ENCODE data around the gene NEK11.

NEK11 gene

GRCh38 chr3:131026321-131027151 lies at the start of gene NEK11, which contains the start of gene ASTE1:
Gene NEK11 (plus strand): TSS chr3:131026877. CDS start chr3:131029709, 2,832 bp downstream.
Gene ASTE1 (minus strand): TSS chr3:131026825. CDS start chr3:131025306, 1,519 bp downstream.
- TF ChIP-seq, protein P1, sequence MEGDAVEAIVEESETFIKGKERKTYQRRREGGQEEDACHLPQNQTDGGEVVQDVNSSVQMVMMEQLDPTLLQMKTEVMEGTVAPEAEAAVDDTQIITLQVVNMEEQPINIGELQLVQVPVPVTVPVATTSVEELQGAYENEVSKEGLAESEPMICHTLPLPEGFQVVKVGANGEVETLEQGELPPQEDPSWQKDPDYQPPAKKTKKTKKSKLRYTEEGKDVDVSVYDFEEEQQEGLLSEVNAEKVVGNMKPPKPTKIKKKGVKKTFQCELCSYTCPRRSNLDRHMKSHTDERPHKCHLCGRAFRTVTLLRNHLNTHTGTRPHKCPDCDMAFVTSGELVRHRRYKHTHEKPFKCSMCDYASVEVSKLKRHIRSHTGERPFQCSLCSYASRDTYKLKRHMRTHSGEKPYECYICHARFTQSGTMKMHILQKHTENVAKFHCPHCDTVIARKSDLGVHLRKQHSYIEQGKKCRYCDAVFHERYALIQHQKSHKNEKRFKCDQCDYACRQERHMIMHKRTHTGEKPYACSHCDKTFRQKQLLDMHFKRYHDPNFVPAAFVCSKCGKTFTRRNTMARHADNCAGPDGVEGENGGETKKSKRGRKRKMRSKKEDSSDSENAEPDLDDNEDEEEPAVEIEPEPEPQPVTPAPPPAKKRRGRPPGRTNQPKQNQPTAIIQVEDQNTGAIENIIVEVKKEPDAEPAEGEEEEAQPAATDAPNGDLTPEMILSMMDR (IDR thresholded peaks at IDR 0.05): no peak
- H3K36me3 Mint-ChIP-seq (ENCODE audit: low read depth): peaks cover 34% of the 10 kb centered on the region

DNA sequence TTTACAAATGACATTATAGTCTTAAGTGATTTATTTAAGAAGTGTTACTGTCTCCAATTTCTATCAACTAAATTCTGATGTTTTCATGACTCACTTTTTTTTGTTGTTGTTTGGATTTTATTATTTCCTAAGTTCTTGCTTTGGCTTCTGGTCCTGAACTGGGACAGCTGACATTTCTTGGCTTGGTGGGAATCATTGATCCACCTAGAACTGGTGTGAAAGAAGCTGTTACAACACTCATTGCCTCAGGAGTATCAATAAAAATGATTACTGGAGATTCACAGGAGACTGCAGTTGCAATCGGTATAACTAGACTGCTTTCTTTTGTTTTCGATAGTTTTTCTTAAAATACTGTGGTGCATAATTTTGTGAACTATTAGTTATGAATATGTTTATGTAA lies 47.6 kb upstream of the NEK11 start:
- TF ChIP-seq, protein P1 (IDR thresholded peaks at IDR 0.05): no peak
- no peaks in the 10 kb centered on the region for H3K9me3 Mint-ChIP-seq
- H3K27ac Mint-ChIP-seq: no peak overlapping the region
- H3K4me1 Mint-ChIP-seq: no peaks in the 10 kb centered on the region
- no peak overlapping the region for H3K4me3 Mint-ChIP-seq
- no peaks in the 10 kb centered on the region for H3K27me3 Mint-ChIP-seq (ENCODE audit: low read depth, poor library complexity)
- peaks cover 19% of the 10 kb centered on the region for H3K36me3 Mint-ChIP-seq (ENCODE audit: low read depth)
- DNase-seq: no peak

More at GRCh38 chr3:131026321-131027151, at the start of gene NEK11, which contains the start of gene ASTE1:
- Mint-ChIP-seq H3K4me1 (peaks cover 20% of the 10 kb centered on the region), H3K4me3 (peak within 1 kb of the TSS; percentile 88), H3K27me3 (ENCODE audit: low read depth, poor library complexity) (peaks cover 5% of the 10 kb centered on the region), H3K9me3 (peaks cover 6% of the 10 kb centered on the region), H3K27ac (peak within 1 kb of the TSS; percentile 72)
- peak; percentile 80 for DNase-seq

GRCh38 chr3:130981469-130981868 lies 45.2 kb upstream of the NEK11 start:
- H3K9me3 Mint-ChIP-seq: no peaks in the 10 kb centered on the region
- no peaks in the 10 kb centered on the region for H3K27me3 Mint-ChIP-seq (ENCODE audit: low read depth, poor library complexity)
- TF ChIP-seq, protein P1 (IDR thresholded peaks at IDR 0.05): no peak
- DNase-seq: no peak
- H3K4me1 Mint-ChIP-seq: no peaks in the 10 kb centered on the region
- peaks cover 23% of the 10 kb centered on the region for H3K36me3 Mint-ChIP-seq (ENCODE audit: low read depth)
- H3K27ac Mint-ChIP-seq: no peak overlapping the region
- H3K4me3 Mint-ChIP-seq: no peak overlapping the region

DNA sequence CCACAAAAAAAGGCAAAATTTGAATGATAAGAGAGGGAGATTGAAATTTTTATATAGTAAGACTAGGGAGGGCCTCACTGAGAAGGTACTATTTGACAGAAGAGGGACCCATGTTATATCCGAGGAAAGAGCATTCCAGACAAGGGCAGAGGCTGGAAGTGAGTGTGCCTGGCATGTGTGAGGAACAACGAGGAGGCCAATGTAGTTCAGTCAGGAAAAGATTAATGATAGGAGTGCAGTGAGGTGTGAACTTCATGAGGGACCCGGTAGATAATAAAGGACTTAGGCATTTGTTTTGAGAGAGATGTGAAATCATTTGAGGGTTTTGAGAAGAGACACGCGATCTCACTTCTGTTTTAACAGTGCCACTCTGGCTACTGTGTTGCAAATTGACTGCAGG lies 36.4 kb upstream of the NEK11 start:
- Mint-ChIP-seq H3K9me3 (no peaks in the 10 kb centered on the region), H3K4me3 (no peak overlapping the region), H3K4me1 (peaks cover 22% of the 10 kb centered on the region), H3K27ac (no peak overlapping the region), H3K36me3 (ENCODE audit: low read depth) (peaks cover 13% of the 10 kb centered on the region), H3K27me3 (ENCODE audit: low read depth, poor library complexity) (peaks cover 4% of the 10 kb centered on the region)
- DNase-seq: no peak
- TF ChIP-seq, protein P1 (IDR thresholded peaks at IDR 0.05): no peak

DNA sequence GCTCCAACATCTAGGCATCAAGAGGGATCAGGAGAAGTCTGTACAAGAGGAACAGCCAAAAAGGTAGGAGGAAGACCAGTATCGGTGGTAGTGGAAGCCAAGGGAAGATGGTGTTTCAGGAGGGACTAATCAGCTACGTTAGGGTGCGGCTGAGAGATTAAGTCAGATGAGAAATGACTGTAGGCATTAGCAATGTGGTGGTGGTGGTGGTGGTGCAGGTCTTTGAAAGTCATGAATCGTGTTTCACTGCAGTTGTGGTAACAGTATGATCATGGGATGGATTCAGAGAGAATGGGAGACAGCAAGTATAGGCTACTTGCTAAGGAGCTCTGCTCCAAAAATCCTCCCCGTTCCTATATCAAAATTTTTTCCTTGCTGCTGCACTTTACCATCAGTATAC lies 35.6 kb upstream of the NEK11 start:
- TF ChIP-seq, protein P1 (IDR thresholded peaks at IDR 0.05): no peak
- H3K4me1 Mint-ChIP-seq: peaks cover 22% of the 10 kb centered on the region
- no peak for DNase-seq
- peaks cover 19% of the 10 kb centered on the region for H3K36me3 Mint-ChIP-seq (ENCODE audit: low read depth)
- H3K27me3 Mint-ChIP-seq (ENCODE audit: low read depth, poor library complexity): peaks cover 4% of the 10 kb centered on the region
- peak overlapping the region; percentile 62 for H3K27ac Mint-ChIP-seq
- no peaks in the 10 kb centered on the region for H3K9me3 Mint-ChIP-seq
- no peak overlapping the region for H3K4me3 Mint-ChIP-seq
